Measurements from ENCODE around the gene OSBPL6. TPM values are rescaled to one million over a fixed set of nuclear protein-coding genes. Genes with fewer than 3 reads are reported as not detected.
A peak's percentile ranks its signal among the peaks of the same experiment; 100 is the strongest.

The OSBPL6 gene
- total RNA-seq, 4 donors from 2014 or later, result 11.6 to 51.1 (median 40.7) TPM

DNA sequence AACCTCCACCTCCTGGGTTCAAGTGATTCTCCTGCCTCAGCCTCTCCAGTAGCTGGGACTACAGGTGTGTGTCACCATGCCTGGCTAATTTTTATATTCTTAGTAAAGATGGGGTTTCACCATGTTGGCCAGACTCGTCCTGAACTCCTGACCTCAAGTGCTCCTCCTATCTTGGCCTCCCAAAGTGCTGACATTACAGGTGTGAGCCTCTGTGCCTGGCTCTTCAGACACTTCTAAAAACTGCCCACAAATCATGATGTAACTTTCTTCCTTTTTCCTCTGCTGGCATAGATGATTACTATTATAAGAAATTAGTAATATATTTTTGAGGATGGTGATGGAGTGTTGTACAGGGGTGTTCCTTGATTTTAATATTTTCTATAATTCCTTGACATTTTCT lies 6.0 kb downstream of the OSBPL6 start:
- in situ Hi-C loops (cut with MboI; ENCODE audit: low sequenced_read_pairs in 4 of 4) (no loop called here), intact Hi-C loops (cut with DNase I; ENCODE audit: low total_unique reads) (no loop called here)
- Histone ChIP-seq H3K36me3 (no peaks in the 10 kb centered on the region), H3K4me3 (no peak overlapping the region), H3K27me3 (no peaks in the 10 kb centered on the region), H3K9me3 (no peaks in the 10 kb centered on the region), H3K4me1 (peaks cover 39 to 78% of the 10 kb centered on the region in 2 donors), H3K27ac (no peak overlapping the region)
- DNase-seq (no peak), ATAC-seq (no peak)
- no peak for TF ChIP-seq POLR2A (IDR thresholded peaks at IDR 0.05)
- TF ChIP-seq, protein P1, sequence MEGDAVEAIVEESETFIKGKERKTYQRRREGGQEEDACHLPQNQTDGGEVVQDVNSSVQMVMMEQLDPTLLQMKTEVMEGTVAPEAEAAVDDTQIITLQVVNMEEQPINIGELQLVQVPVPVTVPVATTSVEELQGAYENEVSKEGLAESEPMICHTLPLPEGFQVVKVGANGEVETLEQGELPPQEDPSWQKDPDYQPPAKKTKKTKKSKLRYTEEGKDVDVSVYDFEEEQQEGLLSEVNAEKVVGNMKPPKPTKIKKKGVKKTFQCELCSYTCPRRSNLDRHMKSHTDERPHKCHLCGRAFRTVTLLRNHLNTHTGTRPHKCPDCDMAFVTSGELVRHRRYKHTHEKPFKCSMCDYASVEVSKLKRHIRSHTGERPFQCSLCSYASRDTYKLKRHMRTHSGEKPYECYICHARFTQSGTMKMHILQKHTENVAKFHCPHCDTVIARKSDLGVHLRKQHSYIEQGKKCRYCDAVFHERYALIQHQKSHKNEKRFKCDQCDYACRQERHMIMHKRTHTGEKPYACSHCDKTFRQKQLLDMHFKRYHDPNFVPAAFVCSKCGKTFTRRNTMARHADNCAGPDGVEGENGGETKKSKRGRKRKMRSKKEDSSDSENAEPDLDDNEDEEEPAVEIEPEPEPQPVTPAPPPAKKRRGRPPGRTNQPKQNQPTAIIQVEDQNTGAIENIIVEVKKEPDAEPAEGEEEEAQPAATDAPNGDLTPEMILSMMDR (IDR thresholded peaks at IDR 0.05 in 4 of 5, conservative IDR thresholded peaks at IDR 0.05 in 1 of 5), result no peak

DNA sequence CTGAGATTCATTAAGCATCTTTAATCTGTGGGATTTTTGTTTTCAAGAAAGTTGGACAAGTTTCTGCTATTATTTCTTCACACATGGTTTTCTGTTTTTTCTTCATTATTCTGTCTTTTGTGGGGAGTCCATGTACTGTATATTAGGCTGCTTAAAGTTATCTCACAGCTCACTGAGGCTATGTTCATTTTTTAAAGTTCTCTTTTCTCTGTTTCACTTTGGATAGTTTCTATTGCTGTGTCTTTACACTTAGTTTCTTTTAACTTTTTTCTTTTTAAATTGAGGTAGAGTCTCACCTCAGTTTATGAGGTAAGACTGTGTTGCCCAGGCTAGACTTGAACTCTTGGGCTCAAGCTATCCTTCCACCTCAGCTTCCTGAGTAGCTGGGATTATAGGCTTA lies 8.6 kb downstream of the OSBPL6 start:
- intact Hi-C loops (cut with DNase I; ENCODE audit: low total_unique reads), result no loop called here
- ATAC-seq, result no peak
- no peak for DNase-seq
- Histone ChIP-seq H3K4me3 (no peak overlapping the region), H3K27me3 (no peaks in the 10 kb centered on the region), H3K27ac (peak overlapping the region in 3 of 4 donors; percentile 27 to 67 (median 58)), H3K9me3 (no peaks in the 10 kb centered on the region), H3K36me3 (no peaks in the 10 kb centered on the region), H3K4me1 (peaks cover 35 to 70% of the 10 kb centered on the region in 2 donors)
- no peak for TF ChIP-seq POLR2A (IDR thresholded peaks at IDR 0.05)
- TF ChIP-seq, protein P1 (IDR thresholded peaks at IDR 0.05 in 4 of 5, conservative IDR thresholded peaks at IDR 0.05 in 1 of 5), result no peak
- in situ Hi-C loops (cut with MboI; ENCODE audit: low sequenced_read_pairs in 4 of 4), result no loop called here

DNA sequence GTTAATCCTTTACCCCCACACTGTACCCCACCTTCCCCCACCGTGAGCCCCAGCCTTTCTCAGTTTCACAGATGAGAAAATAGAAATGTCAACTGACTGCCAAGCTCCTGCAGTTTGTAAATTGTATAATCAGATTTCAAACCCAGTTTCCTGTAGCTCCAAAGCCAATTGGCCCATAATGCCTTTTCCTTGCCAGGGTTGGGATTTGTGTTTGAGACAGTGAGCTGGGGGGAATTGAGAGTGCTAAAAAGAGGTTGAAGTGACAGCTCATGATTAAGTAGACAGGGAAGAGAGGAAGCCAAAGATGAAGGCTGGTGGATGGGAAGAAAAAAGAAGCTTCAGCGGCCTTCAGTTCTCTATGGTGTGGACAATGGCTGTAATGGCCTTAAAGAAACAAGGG lies 10.7 kb downstream of the OSBPL6 start:
- H3K27ac ChIP-seq, result peak overlapping the region; percentile 0 to 67 (median 42)
- no peaks in the 10 kb centered on the region for H3K9me3 ChIP-seq
- ATAC-seq, result peak in 1 of 2 donors; percentile 17
- DNase-seq, result no peak
- intact Hi-C loops (cut with DNase I; ENCODE audit: low total_unique reads), result no loop called here
- H3K4me3 ChIP-seq, result no peak overlapping the region
- in situ Hi-C loops (cut with MboI; ENCODE audit: low sequenced_read_pairs in 4 of 4), result no loop called here
- no peaks in the 10 kb centered on the region for H3K36me3 ChIP-seq
- peaks cover 29 to 66% of the 10 kb centered on the region in 2 donors for H3K4me1 ChIP-seq
- TF ChIP-seq, protein P1 (IDR thresholded peaks at IDR 0.05 in 4 of 5, conservative IDR thresholded peaks at IDR 0.05 in 1 of 5), result no peak
- TF ChIP-seq POLR2A (IDR thresholded peaks at IDR 0.05), result no peak
- no peaks in the 10 kb centered on the region for H3K27me3 ChIP-seq

DNA sequence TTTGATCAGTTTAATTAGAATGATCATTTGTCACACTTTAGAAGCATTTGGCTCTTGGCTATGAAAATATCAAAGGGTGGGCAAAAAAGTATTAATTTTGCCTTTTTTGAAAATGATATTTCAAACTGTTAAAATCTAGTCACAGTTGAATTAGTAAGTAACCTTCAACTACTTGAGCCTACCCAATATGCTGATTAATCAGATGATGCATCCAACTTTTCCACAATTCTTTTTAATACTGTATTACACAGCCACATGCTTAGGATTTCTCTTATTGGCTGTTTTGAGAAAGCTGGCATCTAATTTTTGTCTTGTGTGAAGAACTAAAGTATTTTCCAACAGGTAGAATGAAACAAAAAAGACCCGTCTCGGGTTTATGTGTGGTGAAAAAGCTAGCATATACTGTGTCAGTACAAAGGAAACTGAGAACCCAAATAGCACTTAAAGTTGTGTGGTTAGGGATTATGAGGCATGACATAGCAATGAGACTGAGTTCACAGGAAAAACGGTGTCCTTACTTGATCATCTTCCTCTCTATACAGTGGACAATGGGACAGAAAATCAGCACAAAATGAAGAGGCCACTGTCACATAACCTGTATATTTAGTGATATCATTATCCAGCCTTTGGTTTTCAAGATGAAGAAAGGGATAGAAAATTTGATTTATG lies 11.7 kb downstream of the OSBPL6 start:
- ATAC-seq (peak; percentile 53 to 67), DNase-seq (no peak)
- H3K9me3 ChIP-seq, result no peaks in the 10 kb centered on the region
- in situ Hi-C loops (cut with MboI; ENCODE audit: low sequenced_read_pairs in 4 of 4) (no loop called here), intact Hi-C loops (cut with DNase I; ENCODE audit: low total_unique reads) (no loop called here)
- H3K27ac ChIP-seq, result peak overlapping the region; percentile 0 to 58 (median 36)
- H3K4me3 ChIP-seq, result no peak overlapping the region
- H3K4me1 ChIP-seq, result peaks cover 24 to 66% of the 10 kb centered on the region in 2 donors
- no peaks in the 10 kb centered on the region for H3K36me3 ChIP-seq
- H3K27me3 ChIP-seq, result no peaks in the 10 kb centered on the region
- TF ChIP-seq, protein P1 (IDR thresholded peaks at IDR 0.05 in 4 of 5, conservative IDR thresholded peaks at IDR 0.05 in 1 of 5), result no peak
- no peak for TF ChIP-seq POLR2A (IDR thresholded peaks at IDR 0.05)

Measured in gastrocnemius medialis (tissue), 4 donors.